Cardiac muscle cell (in vitro differentiated cells and primary cell): ENCODE data around the gene NEO1. TPM values are rescaled to one million over a fixed set of nuclear protein-coding genes. Genes with fewer than 3 reads are reported as not detected.

Source experiments
- DNase-seq, 2 donors: peaks; one replicate each; pipeline versions ENCODE4 v3.0.0 to v3.0.0-alpha.2; 2010 to 2017; ENCODE audit warnings: low read depth in 1 of 2, low spot score in 1 of 2
- H3K27ac ChIP-seq: fragments of 200-600 bp; sonication (generic); 2 replicates; pipeline ENCODE4 v1.5.1; 2016
- H3K27me3 ChIP-seq: fragments of 200-600 bp; sonication (generic); 2 replicates; pipeline ENCODE4 v1.6.0; 2016; ENCODE audit warnings: control low read depth
- H3K36me3 ChIP-seq: fragments of 200-600 bp; sonication (generic); 2 replicates; pipeline ENCODE4 v1.5.1; 2016; ENCODE audit warnings: control low read depth
- H3K4me1 ChIP-seq: fragments of 200-600 bp; sonication (generic); 2 replicates; pipeline ENCODE4 v1.8.1; 2017; ENCODE audit warnings: low read depth, mild to moderate bottlenecking, mixed run types
- H3K4me3 ChIP-seq: fragments of 200-600 bp; sonication (generic); 2 replicates; pipeline ENCODE4 v1.5.1; 2016; ENCODE audit warnings: mild to moderate bottlenecking
- H3K9me3 ChIP-seq: fragments of 200-600 bp; sonication (generic); 2 replicates; pipeline ENCODE4 v1.5.1; 2017; ENCODE audit warnings: low read depth, mild to moderate bottlenecking, control low read depth
- polyA plus RNA-seq: library from polyadenylated mRNA; unstranded; fragments of >200 nt; fragmentation: Nextera tagmentation; extraction: Ambion mirVana; gene quantifications from 2 replicates; pipeline ENCODE4 v1.2.1, GENCODE V29; 2016
- total RNA-seq: library from RNA; depleted of rRNA; stranded (reverse); fragments of >200 nt; gene quantifications from 2 replicates; pipeline ENCODE4 v1.2.3, GENCODE V29; 2016
- TF ChIP-seq, protein P1 (sequence below): IDR thresholded peaks from 2 replicates; pipeline ENCODE4 v1.5.1; 2012; ENCODE audit warnings: low read depth, mild to moderate bottlenecking, low read length

NEO1 gene
- total and polyA plus RNA-seq, 2 experiments from 2014 or later: 12.9 to 37.4 TPM

DNA sequence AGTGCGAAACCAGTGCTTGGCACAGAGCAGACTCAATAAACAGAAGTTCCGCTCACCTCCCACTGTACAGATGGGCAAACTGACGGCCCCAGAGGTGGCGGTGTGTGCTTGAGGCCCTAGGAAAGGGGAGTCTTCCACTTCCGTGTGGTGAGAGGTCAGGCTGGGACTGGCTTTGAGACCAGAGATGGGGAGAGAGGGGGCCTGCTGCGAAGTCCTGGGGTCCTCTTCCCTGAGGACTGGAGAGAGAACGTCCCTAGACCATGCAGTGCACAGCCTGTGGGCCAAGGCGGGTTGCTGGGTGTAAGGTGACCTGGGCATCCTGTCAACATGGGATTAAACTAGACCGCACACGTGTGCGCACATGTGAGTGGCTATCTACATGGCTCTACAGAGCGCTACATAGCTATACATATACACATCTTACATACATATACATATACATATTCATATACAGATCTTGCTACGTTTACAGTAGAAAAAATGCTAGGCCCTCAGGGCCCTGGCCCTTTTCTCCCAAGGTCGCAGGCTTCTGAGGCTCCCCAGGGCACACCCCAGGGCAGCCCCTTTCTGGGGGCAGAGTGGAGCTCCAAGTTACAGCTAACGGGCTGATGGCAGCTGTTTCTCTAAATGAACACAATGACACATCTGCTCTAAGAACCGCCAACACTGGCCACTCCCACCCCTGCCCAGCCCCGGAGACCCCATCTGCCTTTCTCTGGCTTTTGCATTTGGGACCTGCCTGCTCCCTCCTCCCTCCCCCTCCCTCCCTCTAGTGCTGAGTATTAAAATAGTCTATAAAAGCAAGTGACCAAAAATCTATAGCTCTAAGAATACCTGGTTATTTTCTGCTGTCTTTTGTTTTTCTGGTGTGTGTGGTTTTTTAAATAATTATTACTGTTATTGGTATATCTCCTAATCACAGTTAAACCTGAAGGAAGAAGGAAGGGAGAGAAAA lies 269.5 kb downstream of the NEO1 start:
- no peak for DNase-seq
- TF ChIP-seq, protein P1, sequence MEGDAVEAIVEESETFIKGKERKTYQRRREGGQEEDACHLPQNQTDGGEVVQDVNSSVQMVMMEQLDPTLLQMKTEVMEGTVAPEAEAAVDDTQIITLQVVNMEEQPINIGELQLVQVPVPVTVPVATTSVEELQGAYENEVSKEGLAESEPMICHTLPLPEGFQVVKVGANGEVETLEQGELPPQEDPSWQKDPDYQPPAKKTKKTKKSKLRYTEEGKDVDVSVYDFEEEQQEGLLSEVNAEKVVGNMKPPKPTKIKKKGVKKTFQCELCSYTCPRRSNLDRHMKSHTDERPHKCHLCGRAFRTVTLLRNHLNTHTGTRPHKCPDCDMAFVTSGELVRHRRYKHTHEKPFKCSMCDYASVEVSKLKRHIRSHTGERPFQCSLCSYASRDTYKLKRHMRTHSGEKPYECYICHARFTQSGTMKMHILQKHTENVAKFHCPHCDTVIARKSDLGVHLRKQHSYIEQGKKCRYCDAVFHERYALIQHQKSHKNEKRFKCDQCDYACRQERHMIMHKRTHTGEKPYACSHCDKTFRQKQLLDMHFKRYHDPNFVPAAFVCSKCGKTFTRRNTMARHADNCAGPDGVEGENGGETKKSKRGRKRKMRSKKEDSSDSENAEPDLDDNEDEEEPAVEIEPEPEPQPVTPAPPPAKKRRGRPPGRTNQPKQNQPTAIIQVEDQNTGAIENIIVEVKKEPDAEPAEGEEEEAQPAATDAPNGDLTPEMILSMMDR: no peak
- no peak overlapping the region for H3K4me3 ChIP-seq
- H3K9me3 ChIP-seq: no peaks in the 10 kb centered on the region
- H3K27me3 ChIP-seq: no peaks in the 10 kb centered on the region
- H3K27ac ChIP-seq: peak overlapping the region; percentile 72
- H3K4me1 ChIP-seq: no peaks in the 10 kb centered on the region
- H3K36me3 ChIP-seq: peaks cover 44% of the 10 kb centered on the region

DNA sequence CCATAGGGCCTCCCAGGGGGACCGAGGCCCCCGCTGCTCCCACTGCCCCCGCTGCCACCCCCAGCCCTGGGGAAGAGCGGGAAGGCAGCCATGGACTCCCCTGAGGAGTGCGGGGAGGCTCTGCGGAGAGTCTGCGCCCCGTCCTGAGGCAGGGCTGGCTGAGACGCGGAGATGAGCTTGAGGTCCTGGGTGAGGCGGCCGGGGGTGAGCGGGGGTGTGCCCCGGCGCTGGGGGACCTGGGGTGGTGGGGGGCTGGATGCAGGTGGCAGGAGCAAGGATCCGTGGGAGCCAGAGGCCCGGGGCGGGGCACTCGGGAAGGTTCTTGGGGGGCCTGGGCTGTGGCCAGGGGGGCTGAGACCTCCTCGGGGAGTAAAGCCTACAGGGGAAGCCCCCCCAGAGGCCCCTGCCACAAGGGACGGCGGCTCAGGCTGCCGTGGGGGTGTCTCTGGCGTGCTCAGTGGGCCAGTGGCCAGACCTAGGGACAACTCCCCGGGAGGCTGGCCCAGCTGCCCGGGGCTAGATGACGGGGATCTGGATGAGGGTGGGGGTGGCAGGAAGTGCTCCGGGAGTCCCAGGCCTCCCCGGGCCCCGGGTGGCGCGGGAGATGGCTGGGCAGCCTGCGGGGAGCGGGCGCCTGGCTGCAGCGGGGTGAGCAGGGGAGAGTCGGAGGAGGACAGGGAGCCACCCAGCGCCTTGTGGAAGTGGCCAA lies 270.6 kb downstream of the NEO1 start:
- Histone ChIP-seq H3K36me3 (peaks cover 52% of the 10 kb centered on the region), H3K9me3 (no peaks in the 10 kb centered on the region), H3K27me3 (no peaks in the 10 kb centered on the region), H3K4me3 (no peak overlapping the region), H3K27ac (peak overlapping the region; percentile 72), H3K4me1 (no peaks in the 10 kb centered on the region)
- DNase-seq: no peak
- TF ChIP-seq, protein P1: no peak

DNA sequence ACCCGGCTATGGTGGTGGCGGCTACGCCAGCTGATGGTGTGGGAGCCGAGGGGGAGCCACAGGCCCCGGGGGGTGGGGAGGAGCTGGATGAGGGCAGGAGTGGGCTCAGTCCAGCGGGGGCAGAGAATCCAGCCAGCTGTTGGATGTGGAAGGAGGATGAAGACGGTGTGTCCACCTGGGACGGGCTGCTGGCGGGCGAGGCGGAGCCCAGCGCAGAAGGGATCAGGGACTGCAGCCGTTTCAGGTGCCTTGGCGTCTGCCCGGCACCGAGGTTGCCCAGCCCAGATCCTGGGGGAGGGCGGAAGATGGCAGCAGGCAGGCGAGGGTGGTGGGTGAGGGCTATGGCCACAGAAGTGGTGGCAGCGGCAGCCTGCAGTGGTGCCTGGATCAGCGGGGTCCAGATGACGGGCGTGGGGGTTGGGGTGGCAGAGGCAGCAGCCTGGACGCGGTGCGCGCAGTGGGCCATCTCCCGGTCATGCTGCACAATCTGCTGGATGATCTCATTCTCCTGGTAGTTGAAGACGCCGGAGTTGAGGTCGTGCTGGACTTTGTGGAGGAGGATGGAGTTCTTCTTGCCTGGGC lies 271.2 kb downstream of the NEO1 start:
- H3K4me3 ChIP-seq: no peak overlapping the region
- peak overlapping the region; percentile 72 for H3K27ac ChIP-seq
- no peaks in the 10 kb centered on the region for H3K9me3 ChIP-seq
- H3K36me3 ChIP-seq: peaks cover 58% of the 10 kb centered on the region
- DNase-seq: no peak
- TF ChIP-seq, protein P1: no peak
- H3K27me3 ChIP-seq: no peaks in the 10 kb centered on the region
- H3K4me1 ChIP-seq: no peaks in the 10 kb centered on the region

DNA sequence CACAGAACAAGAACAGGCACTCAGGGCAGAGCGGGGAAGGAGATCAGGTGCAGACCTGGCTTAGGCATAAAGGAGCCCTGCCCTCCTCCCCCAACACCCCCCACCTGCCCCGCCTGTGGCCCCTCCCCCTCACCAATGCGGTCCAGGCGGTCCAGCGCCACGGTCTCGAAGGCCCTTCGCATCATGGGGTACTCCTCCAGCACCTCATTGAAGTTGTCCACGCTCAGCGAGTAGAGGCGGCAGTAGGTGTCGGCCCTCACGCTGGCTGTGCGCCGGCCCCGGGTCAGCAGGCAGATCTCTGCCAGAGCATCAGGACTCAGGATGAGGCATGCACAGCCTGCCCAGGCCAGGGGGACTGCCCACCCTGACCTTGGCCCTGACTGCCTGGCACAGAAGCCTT lies 271.7 kb downstream of the NEO1 start:
- TF ChIP-seq, protein P1: no peak
- DNase-seq: no peak
- peak overlapping the region; percentile 62 for H3K27ac ChIP-seq
- peaks cover 63% of the 10 kb centered on the region for H3K36me3 ChIP-seq
- H3K9me3 ChIP-seq: no peaks in the 10 kb centered on the region
- no peaks in the 10 kb centered on the region for H3K27me3 ChIP-seq
- no peaks in the 10 kb centered on the region for H3K4me1 ChIP-seq
- H3K4me3 ChIP-seq: no peak overlapping the region

DNA sequence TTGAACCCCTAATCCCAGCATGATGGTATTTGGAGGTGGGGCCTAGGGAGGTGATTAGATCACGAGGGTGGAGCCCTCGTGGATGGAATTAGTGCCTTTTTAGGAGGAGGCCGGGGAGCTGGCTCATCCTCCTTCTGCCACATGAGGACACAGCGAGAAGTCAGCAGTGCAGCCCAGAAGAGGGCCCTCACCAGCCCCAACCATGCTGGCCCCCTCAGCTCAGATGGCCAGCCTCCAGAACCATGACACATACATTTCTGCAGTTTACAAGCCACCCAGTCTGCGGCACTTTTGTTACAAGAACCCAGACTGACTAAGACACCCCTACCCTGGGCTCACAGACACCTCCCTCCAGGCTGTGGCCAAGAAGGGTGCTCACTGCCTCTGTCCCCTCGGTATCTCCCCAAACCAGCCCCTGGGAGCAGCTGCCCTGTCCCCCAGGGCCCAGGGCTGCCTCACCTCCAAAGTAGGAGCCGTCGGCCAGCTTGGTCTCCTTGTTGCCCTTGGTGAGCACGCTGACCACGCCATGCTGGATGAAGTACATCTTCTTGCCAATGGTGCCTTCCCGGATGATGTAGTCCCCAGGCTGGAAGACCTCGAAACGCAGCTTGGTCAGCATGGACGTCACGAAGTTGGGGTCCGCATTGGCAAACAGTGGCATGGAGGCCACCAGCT lies 272.4 kb downstream of the NEO1 start:
- TF ChIP-seq, protein P1: no peak
- Histone ChIP-seq H3K36me3 (peaks cover 69% of the 10 kb centered on the region), H3K4me3 (no peak overlapping the region), H3K27ac (peak overlapping the region; percentile 62), H3K9me3 (no peaks in the 10 kb centered on the region), H3K27me3 (no peaks in the 10 kb centered on the region), H3K4me1 (no peaks in the 10 kb centered on the region)
- no peak for DNase-seq
